CD4-positive, alpha-beta T cell (primary cell): Measurements from ENCODE around the gene CPTP. TPM values are rescaled to one million over a fixed set of nuclear protein-coding genes. Genes with fewer than 3 reads are reported as not detected.

Experiments used
- ATAC-seq: fragments of 200-7000 bp; cut with Tn5 transposase; one replicate; pipeline ENCODE4 v1.10.0; 2022; ENCODE audit warnings: mild to moderate bottlenecking; ENCODE audit not compliant: poor library complexity
- CTCF ChIA-PET: fragments of 350-600 bp; sonication (Branson Sonifier 250); formaldehyde crosslinking; loops from one replicate; lab custom pipeline; 2021; ENCODE audit warnings: antibody characterized with exemption, inconsistent platforms; lab: Charles Lee
- POLR2A ChIA-PET: fragments of 350-600 bp; sonication (Branson Sonifier 250); formaldehyde crosslinking; loops from one replicate; lab custom pipeline; 2021; ENCODE audit warnings: antibody characterized with exemption, inconsistent platforms; lab: Charles Lee
- DNase-seq, 14 experiments: peaks; one replicate each; pipeline ENCODE4 v3.0.0-alpha.2; 2013 to 2020; ENCODE audit warnings: mixed read lengths in 2 of 14
- H3K27ac ChIP-seq, 2 donors: one replicate each; pipeline versions ENCODE4 v1.5.1 to v1.7.0; 2013; ENCODE audit warnings: low read length in 2 of 2, low read depth in 1 of 2, mild to moderate bottlenecking in 1 of 2
- H3K27me3 ChIP-seq, 2 experiments: 1 replicate in 1 of 2; 2 replicates in 1 of 2; pipeline versions ENCODE4 v1.6.1 to v1.7.0; 2013; ENCODE audit warnings: low read length in 2 of 2, control low read depth in 1 of 2, mild to moderate bottlenecking in 1 of 2, moderate library complexity in 1 of 2; ENCODE audit not compliant: insufficient read depth in 2 of 2, control insufficient read depth in 1 of 2
- H3K36me3 ChIP-seq: one replicate; pipeline ENCODE4 v1.6.1; 2013; ENCODE audit warnings: low read length, control low read depth; ENCODE audit not compliant: insufficient read depth
- H3K4me1 ChIP-seq: one replicate; pipeline ENCODE4 v1.6.1; 2013; ENCODE audit warnings: low read length, control low read depth; ENCODE audit not compliant: insufficient read depth
- H3K4me3 ChIP-seq: one replicate; pipeline ENCODE4 v1.5.1; 2013; ENCODE audit warnings: mild to moderate bottlenecking, low read length, moderate library complexity
- H3K9me3 ChIP-seq, 2 experiments: 1 replicate in 1 of 2; 2 replicates in 1 of 2; pipeline versions ENCODE4 v1.6.1 to v1.7.0; 2013; ENCODE audit warnings: low read length in 2 of 2, mild to moderate bottlenecking in 2 of 2, control low read depth in 1 of 2, moderate library complexity in 1 of 2; ENCODE audit not compliant: control insufficient read depth in 1 of 2, insufficient read depth in 1 of 2
- H3K27ac Mint-ChIP-seq: one replicate; pipeline ENCODE4 v1.8.0; 2020; ENCODE audit warnings: mixed read lengths
- H3K27me3 Mint-ChIP-seq: one replicate; pipeline ENCODE4 v1.8.0; 2021; ENCODE audit warnings: mixed read lengths
- H3K36me3 Mint-ChIP-seq: one replicate; pipeline ENCODE4 v1.8.0; 2021; ENCODE audit warnings: low read depth, mixed read lengths
- H3K4me1 Mint-ChIP-seq: one replicate; pipeline ENCODE4 v1.8.0; 2021; ENCODE audit warnings: low read depth, mixed read lengths
- H3K4me3 Mint-ChIP-seq: one replicate; pipeline ENCODE4 v1.8.0; 2020; ENCODE audit warnings: mild to moderate bottlenecking, mixed read lengths
- H3K9me3 Mint-ChIP-seq: one replicate; pipeline ENCODE4 v1.8.0; 2020; ENCODE audit warnings: mixed read lengths
- CTCF ChIP-seq: fragments of 200-600 bp; IDR thresholded peaks from one replicate; pipeline ENCODE4 v1.8.0; 2022; ENCODE audit warnings: antibody characterized with exemption, mild to moderate bottlenecking
- intact Hi-C, 2 experiments: fragments of 100-400 bp; cut with DNase I in 1 of 2; cut with micrococcal nuclease in 1 of 2; formaldehyde crosslinking; loops; one replicate each; pipeline versions ENCODE4 v1.15.1 to v1.9.0; 2023 to 2025; cut with DNase I, micrococcal nuclease
- total RNA-seq, 174 experiments: library from RNA in 2 of 174; stranded (reverse) in 2 of 174; gene quantifications; one replicate each; pipeline ENCODE4 v1.2.3 and lab custom pipeline; 2021 to 2026

Gene CPTP
- total RNA-seq, 2 experiments from 2014 or later: 11.6 to 12.9 TPM

GRCh38 chr1:1373051-1373814 is 48.6 kb downstream of the CPTP start:
- H3K36me3 Mint-ChIP-seq: peaks cover 10% of the 10 kb centered on the region
- peak overlapping the region; percentile 88 for H3K4me3 Mint-ChIP-seq
- no peaks in the 10 kb centered on the region for H3K27me3 Mint-ChIP-seq
- DNase-seq: peak in 1 of 14 experiments; percentile 41
- Histone ChIP-seq H3K27me3 (no peaks in the 10 kb centered on the region), H3K9me3 (no peaks in the 10 kb centered on the region), H3K36me3 (peaks cover 4% of the 10 kb centered on the region), H3K4me3 (no peak overlapping the region), H3K27ac (no peak overlapping the region), H3K4me1 (peaks cover 54% of the 10 kb centered on the region)
- H3K27ac Mint-ChIP-seq: peak overlapping the region; percentile 91
- no peak for TF ChIP-seq CTCF
- H3K4me1 Mint-ChIP-seq: peaks cover 41% of the 10 kb centered on the region
- no peak for ATAC-seq
- intact Hi-C loops: loop anchor here (2.0 to 10.0 kb wide), 2 partner anchors 68 kb away; partner anchors contain the start of genes ACAP3 (in 1 of the 2) and PUSL1 (in 1 of the 2)
- POLR2A ChIA-PET: interaction anchor here (2.3 to 4.1 kb wide), 3 partner anchors 19 to 27 kb away, joined by 11 to 23 read pairs (median 12); partner anchors contain the start of gene CCNL2
- no peaks in the 10 kb centered on the region for H3K9me3 Mint-ChIP-seq
- CTCF ChIA-PET: interaction anchor here (0.8 kb wide), 1 partner anchor 25 kb away, joined by 3 read pairs; no protein-coding TSS in a partner anchor

GRCh38 chr1:1373815-1374588 is 49.4 kb downstream of the CPTP start:
- Histone ChIP-seq H3K27me3 (no peaks in the 10 kb centered on the region), H3K4me3 (peak overlapping the region; percentile 84), H3K9me3 (no peaks in the 10 kb centered on the region), H3K4me1 (peaks cover 54% of the 10 kb centered on the region), H3K36me3 (peaks cover 4% of the 10 kb centered on the region), H3K27ac (peak overlapping the region; percentile 87 to 89)
- DNase-seq (peak in 1 of 14 experiments; percentile 48), ATAC-seq (no peak)
- Mint-ChIP-seq H3K4me3 (peak overlapping the region; percentile 88), H3K36me3 (peaks cover 10% of the 10 kb centered on the region), H3K4me1 (peaks cover 40% of the 10 kb centered on the region), H3K27ac (peak overlapping the region; percentile 91), H3K27me3 (no peaks in the 10 kb centered on the region), H3K9me3 (no peaks in the 10 kb centered on the region)
- TF ChIP-seq CTCF: no peak
- ChIA-PET CTCF (interaction anchor here (1.6 kb wide), 1 partner anchor 33 kb away, joined by 7 read pairs; the partner anchor contains the start of gene MRPL20), POLR2A (interaction anchor here (0.6 to 4.1 kb wide), 5 partner anchors 25 to 790 kb away, joined by 4 to 80 read pairs (median 23); partner anchors contain the start of genes CCNL2 and MRPL20)
- intact Hi-C loops: loop anchor here (2.0 to 10.0 kb wide), 5 partner anchors 25 to 99 kb away; partner anchors contain the start of genes ACAP3 (in 1 of the 2), CCNL2 (in 1 of the 2), MRPL20 (in 1 of the 2) and PUSL1 (in 1 of the 2)

GRCh38 chr1:1374589-1374928 is 50.0 kb downstream of the CPTP start:
- H3K4me3 Mint-ChIP-seq: peak overlapping the region; percentile 88
- TF ChIP-seq CTCF: no peak
- no peaks in the 10 kb centered on the region for H3K27me3 Mint-ChIP-seq
- no peaks in the 10 kb centered on the region for H3K9me3 ChIP-seq
- POLR2A ChIA-PET: interaction anchor here (0.6 to 3.3 kb wide), 19 partner anchors 11 to 789 kb away, joined by 3 to 80 read pairs (median 6); partner anchors contain the start of genes CCNL2, MIB2, MRPL20 and NADK
- H3K9me3 Mint-ChIP-seq: no peaks in the 10 kb centered on the region
- H3K27ac Mint-ChIP-seq: peak overlapping the region; percentile 91
- no peak for ATAC-seq
- DNase-seq: peak in 1 of 14 experiments; percentile 19
- intact Hi-C loops: loop anchor here (2.0 to 10.0 kb wide), 4 partner anchors 24 to 100 kb away; partner anchors contain the start of genes ACAP3 (in 1 of the 2), CCNL2 (in 1 of the 2), MRPL20 (in 1 of the 2) and PUSL1 (in 1 of the 2)
- H3K27me3 ChIP-seq: no peaks in the 10 kb centered on the region
- peaks cover 54% of the 10 kb centered on the region for H3K4me1 ChIP-seq
- peak overlapping the region; percentile 87 to 89 for H3K27ac ChIP-seq
- CTCF ChIA-PET: interaction anchor here (1.2 to 1.6 kb wide), 3 partner anchors 25 to 252 kb away, joined by 4 to 11 read pairs (median 7); partner anchors contain the start of genes CCNL2 and MRPL20
- peak overlapping the region; percentile 84 for H3K4me3 ChIP-seq
- peaks cover 10% of the 10 kb centered on the region for H3K36me3 Mint-ChIP-seq
- peaks cover 40% of the 10 kb centered on the region for H3K4me1 Mint-ChIP-seq
- H3K36me3 ChIP-seq: peaks cover 4% of the 10 kb centered on the region
